KOPT-K1 (cell line): Measurements from ENCODE around the gene DIS3L2.
"Not testable (repeated sequence)": the region's sequence is repeated elsewhere in the genome, so short reads cannot be mapped to it uniquely, and the experiment has no call there.

Experiments used
- H3K27ac ChIP-seq: fragments of 200-600 bp; sonication (generic); 2 replicates; pipeline ENCODE4 v1.5.1; 2016; ENCODE audit warnings: antibody characterized with exemption, mild to moderate bottlenecking, low read depth, low read length; ENCODE audit not compliant: poor library complexity, severe bottlenecking
- H3K36me3 ChIP-seq: fragments of 200-600 bp; sonication (generic); 2 replicates; pipeline ENCODE4 v1.5.1; 2017; ENCODE audit warnings: antibody characterized with exemption, mild to moderate bottlenecking, low read length, moderate library complexity; ENCODE audit not compliant: insufficient read depth
- H3K9me3 ChIP-seq: fragments of 200-600 bp; sonication (generic); 2 replicates; pipeline ENCODE4 v1.5.1; 2017; ENCODE audit warnings: antibody characterized with exemption, low read length, mild to moderate bottlenecking; ENCODE audit not compliant: insufficient read depth, poor library complexity, severe bottlenecking

The DIS3L2 gene

GRCh38 chr2:232363064-232363783 lies 401.7 kb downstream of the DIS3L2 start:
- peak overlapping the region; percentile 69 for H3K27ac ChIP-seq
- not testable (repeated sequence) for H3K36me3 ChIP-seq
- peaks cover 15% of the 10 kb centered on the region for H3K9me3 ChIP-seq

- Histone ChIP-seq H3K9me3 (peaks cover 15% of the 10 kb centered on the region), H3K27ac (peak overlapping the region; percentile 69), H3K36me3 (no peaks in the 10 kb centered on the region)
Observed at GRCh38 chr2:232363784-232364615, 402.5 kb downstream of the DIS3L2 start.

- H3K36me3 ChIP-seq, H3K27ac ChIP-seq: not testable (repeated sequence)
- H3K9me3 ChIP-seq = peaks cover 15% of the 10 kb centered on the region
Observed at GRCh38 chr2:232364806-232365594, 403.5 kb downstream of the DIS3L2 start.

GRCh38 chr2:232365621-232366321 lies 404.3 kb downstream of the DIS3L2 start:
- Histone ChIP-seq H3K36me3 (no peaks in the 10 kb centered on the region), H3K27ac (no peak overlapping the region), H3K9me3 (peaks cover 15% of the 10 kb centered on the region)

- not testable (repeated sequence) for H3K27ac ChIP-seq, H3K36me3 ChIP-seq
- H3K9me3 ChIP-seq = peaks cover 11% of the 10 kb centered on the region
Observed at GRCh38 chr2:232366461-232366860, 404.9 kb downstream of the DIS3L2 start.

- Histone ChIP-seq H3K27ac (no peak overlapping the region), H3K9me3 (peaks cover 5% of the 10 kb centered on the region), H3K36me3 (no peaks in the 10 kb centered on the region)
Observed at GRCh38 chr2:232367016-232367415, 405.5 kb downstream of the DIS3L2 start.

GRCh38 chr2:232367591-232368233 lies 406.2 kb downstream of the DIS3L2 start:
- Histone ChIP-seq H3K36me3 (no peaks in the 10 kb centered on the region), H3K27ac (no peak overlapping the region), H3K9me3 (no peaks in the 10 kb centered on the region)

GRCh38 chr2:232368311-232368731 lies 406.8 kb downstream of the DIS3L2 start:
- Histone ChIP-seq H3K9me3 (no peaks in the 10 kb centered on the region), H3K27ac (no peak overlapping the region), H3K36me3 (no peaks in the 10 kb centered on the region)

- no peak overlapping the region for H3K27ac ChIP-seq
- H3K9me3 ChIP-seq = no peaks in the 10 kb centered on the region
- H3K36me3 ChIP-seq = no peaks in the 10 kb centered on the region
Observed at GRCh38 chr2:232369126-232369951, 407.8 kb downstream of the DIS3L2 start.

- H3K9me3 ChIP-seq, H3K36me3 ChIP-seq, H3K27ac ChIP-seq: not testable (repeated sequence)
Observed at GRCh38 chr2:232370007-232370406, 408.5 kb downstream of the DIS3L2 start.

GRCh38 chr2:232372231-232373208 lies 411.0 kb downstream of the DIS3L2 start:
- Histone ChIP-seq H3K27ac (no peak overlapping the region), H3K36me3 (no peaks in the 10 kb centered on the region), H3K9me3 (no peaks in the 10 kb centered on the region)

GRCh38 chr2:232374356-232374755 lies 412.8 kb downstream of the DIS3L2 start:
- Histone ChIP-seq H3K27ac (no peak overlapping the region), H3K9me3 (no peaks in the 10 kb centered on the region), H3K36me3 (no peaks in the 10 kb centered on the region)

- H3K27ac ChIP-seq = no peak overlapping the region
- H3K9me3 ChIP-seq = no peaks in the 10 kb centered on the region
- no peaks in the 10 kb centered on the region for H3K36me3 ChIP-seq
Observed at GRCh38 chr2:232375164-232375563, 413.7 kb downstream of the DIS3L2 start.
